ENCODE results near the gene SALL3. TPM values are rescaled to one million over a fixed set of nuclear protein-coding genes. Genes with fewer than 3 reads are reported as not detected.

SALL3 gene
- total and polyA plus RNA-seq, 7 donors = not detected

GRCh38 chr18:78981989-78982620, 2.5 kb downstream of the SALL3 start:
- DNase-seq = no peak
- TF ChIP-seq CTCF (IDR thresholded peaks at IDR 0.05) = no peak
- TF ChIP-seq POLR2AphosphoS5 (IDR thresholded peaks at IDR 0.05) = no peak
- TF ChIP-seq EP300 (IDR thresholded peaks at IDR 0.05) = no peak
- no peak for TF ChIP-seq POLR2A (IDR thresholded peaks at IDR 0.05)
- 10 to 24% methylated on average over 14 of the region's 14 CpGs for WGBS, 2 donors
- intact Hi-C loops (cut with DNase I) = loop anchor here (10.0 kb wide), 1 partner anchor 1077 kb away; no protein-coding TSS in a partner anchor
- Histone ChIP-seq H3K4me3 (no peak overlapping the region), H3K36me3 (no peaks in the 10 kb centered on the region), H3K9me3 (no peaks in the 10 kb centered on the region), H3K27ac (no peak overlapping the region), H3K27me3 (peaks cover 54 to 96% (median 87%) of the 10 kb centered on the region in 3 donors), H3K4me1 (peaks cover 0 to 26% (median 25%) of the 10 kb centered on the region in 4 donors)

DNA sequence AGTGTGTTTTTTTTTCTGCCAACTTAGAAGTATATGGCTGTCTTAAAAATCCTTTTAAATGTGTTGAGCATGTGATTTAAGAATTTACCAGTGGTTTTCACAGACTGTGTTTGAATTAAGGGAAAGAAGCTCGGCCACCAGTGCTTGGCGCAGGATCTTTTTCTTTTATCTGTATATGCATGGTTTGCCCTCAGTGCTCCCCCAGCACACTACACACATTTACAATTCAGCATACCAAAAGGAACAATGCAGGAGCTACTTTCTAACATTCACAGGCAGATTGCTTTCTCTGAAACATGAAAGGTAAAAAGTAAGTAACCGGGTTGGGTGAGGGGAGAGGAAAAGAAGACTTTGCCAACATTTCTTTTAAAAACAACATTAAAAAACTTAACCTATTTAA, 3.9 kb downstream of the SALL3 start:
- no peaks in the 10 kb centered on the region for H3K9me3 ChIP-seq
- intact Hi-C loops (cut with DNase I) = loop anchor here (10.0 kb wide), 1 partner anchor 1079 kb away; no protein-coding TSS in a partner anchor
- H3K4me1 ChIP-seq = peaks cover 0 to 23% (median 22%) of the 10 kb centered on the region in 4 donors
- peaks cover 43 to 96% (median 73%) of the 10 kb centered on the region in 3 donors for H3K27me3 ChIP-seq
- no peak for TF ChIP-seq CTCF (IDR thresholded peaks at IDR 0.05)
- no peak for TF ChIP-seq POLR2A (IDR thresholded peaks at IDR 0.05)
- H3K4me3 ChIP-seq = no peak overlapping the region
- WGBS, 2 donors = 61 to 65% methylated on average over 3 of the region's 3 CpGs
- H3K36me3 ChIP-seq = no peaks in the 10 kb centered on the region
- DNase-seq = no peak
- H3K27ac ChIP-seq = no peak overlapping the region

DNA sequence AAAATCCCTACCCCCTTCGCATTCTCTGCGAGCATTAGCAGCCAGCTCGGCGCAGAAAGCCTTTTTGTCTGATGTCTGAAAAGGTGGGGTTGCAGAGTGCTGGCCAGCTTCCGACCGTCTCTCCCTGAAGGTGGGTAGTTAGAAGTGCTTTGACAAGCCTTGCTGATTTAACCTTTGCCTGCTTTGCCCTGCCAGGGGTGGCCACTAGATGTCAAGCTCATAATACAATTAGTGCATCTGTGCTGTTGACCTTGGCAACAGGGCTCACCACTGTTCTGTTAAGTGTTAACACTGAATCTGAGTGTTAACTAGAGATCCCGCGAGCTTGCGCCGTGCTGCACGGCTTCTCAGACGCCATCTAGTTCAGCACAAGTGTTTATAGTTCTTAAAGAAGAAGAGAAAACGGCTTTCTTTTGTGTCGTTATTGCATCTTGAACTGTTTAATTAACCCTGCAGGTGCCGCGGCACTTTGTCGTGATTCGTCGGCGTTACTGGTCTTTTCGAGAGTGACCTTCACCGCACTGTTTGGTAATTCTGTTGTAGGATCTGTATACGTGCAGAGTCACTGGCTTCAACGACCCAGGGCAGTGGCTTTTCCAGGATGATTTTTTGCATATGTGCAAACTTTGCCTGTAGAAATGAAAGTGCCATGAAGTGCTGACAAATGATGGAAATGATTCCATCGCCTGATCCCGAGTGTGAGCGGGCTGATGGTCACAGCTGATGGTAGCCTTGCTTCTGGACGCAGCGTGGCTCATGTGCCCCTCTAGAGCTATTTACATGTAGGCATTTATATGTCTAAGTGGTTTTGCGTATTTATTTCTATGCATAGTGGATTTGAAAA, 5.5 kb downstream of the SALL3 start:
- peaks cover 34 to 94% (median 63%) of the 10 kb centered on the region in 3 donors for H3K27me3 ChIP-seq
- no peak overlapping the region for H3K27ac ChIP-seq
- no peak for TF ChIP-seq POLR2AphosphoS5 (IDR thresholded peaks at IDR 0.05)
- TF ChIP-seq CTCF (IDR thresholded peaks at IDR 0.05) = no peak
- no peak for TF ChIP-seq POLR2A (IDR thresholded peaks at IDR 0.05)
- TF ChIP-seq EP300 (IDR thresholded peaks at IDR 0.05) = no peak
- no peak overlapping the region for H3K4me3 ChIP-seq
- no peaks in the 10 kb centered on the region for H3K9me3 ChIP-seq
- peaks cover 0 to 14% (median 13%) of the 10 kb centered on the region in 4 donors for H3K4me1 ChIP-seq
- intact Hi-C loops (cut with DNase I) = loop anchor here (10.0 kb wide), 1 partner anchor 1080 kb away; no protein-coding TSS in a partner anchor
- 24 to 28% methylated on average over 30 of the region's 30 CpGs for WGBS, 2 donors
- no peaks in the 10 kb centered on the region for H3K36me3 ChIP-seq
- no peak for DNase-seq

DNA sequence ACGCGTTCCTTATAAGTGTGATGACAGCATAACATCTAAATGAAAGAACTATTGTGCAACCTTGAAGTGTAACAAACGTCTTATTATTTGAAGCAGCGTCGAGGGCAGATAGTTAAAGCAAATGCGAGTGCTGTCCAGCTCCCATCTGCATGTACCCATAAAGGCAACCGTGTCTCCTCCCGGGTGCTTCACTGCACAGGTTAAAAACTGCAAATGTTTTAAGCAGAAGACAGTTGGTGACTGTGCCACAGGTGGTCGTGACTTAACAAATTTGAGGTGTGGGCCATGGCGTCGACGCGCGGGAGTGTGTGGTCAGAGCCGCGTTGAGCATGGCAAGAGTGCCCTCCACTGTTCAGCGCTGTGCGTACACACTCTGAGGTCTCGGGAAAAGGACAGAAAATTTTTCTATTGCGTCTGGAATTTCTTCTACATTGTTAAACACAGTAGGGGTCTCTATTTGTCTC, 6.4 kb downstream of the SALL3 start:
- H3K9me3 ChIP-seq = no peaks in the 10 kb centered on the region
- H3K27ac ChIP-seq = no peak overlapping the region
- 10 to 11% methylated on average over 20 of the region's 20 CpGs for WGBS, 2 donors
- no peak overlapping the region for H3K4me3 ChIP-seq
- intact Hi-C loops (cut with DNase I) = loop anchor here (10.0 kb wide), 1 partner anchor 1081 kb away; no protein-coding TSS in a partner anchor
- no peak for DNase-seq
- H3K36me3 ChIP-seq = no peaks in the 10 kb centered on the region
- TF ChIP-seq EP300 (IDR thresholded peaks at IDR 0.05) (no peak), CTCF (IDR thresholded peaks at IDR 0.05) (no peak), POLR2AphosphoS5 (IDR thresholded peaks at IDR 0.05) (no peak), POLR2A (IDR thresholded peaks at IDR 0.05) (no peak)
- peaks cover 25 to 85% (median 54%) of the 10 kb centered on the region in 3 donors for H3K27me3 ChIP-seq
- peaks cover 0 to 5% (median 4%) of the 10 kb centered on the region in 4 donors for H3K4me1 ChIP-seq
